ENCODE results near the gene TBC1D10A.

The TBC1D10A gene

GRCh38 chr22:30297276-30297990 is 29.3 kb downstream of the TBC1D10A start:
- DNase-seq, result no peak

GRCh38 chr22:30296833-30297232 is 29.9 kb downstream of the TBC1D10A start:
- peak; percentile 37 for DNase-seq

- no peak for DNase-seq
Measured at GRCh38 chr22:30296324-30296723, 30.4 kb downstream of the TBC1D10A start.

GRCh38 chr22:30295576-30295975 is 31.2 kb downstream of the TBC1D10A start:
- no peak for DNase-seq

- DNase-seq, result no peak
Measured at GRCh38 chr22:30294830-30295229, 31.9 kb downstream of the TBC1D10A start.

GRCh38 chr22:30294066-30294465 is 32.7 kb downstream of the TBC1D10A start:
- DNase-seq, result peak; percentile 21

- DNase-seq, result no peak
Measured at GRCh38 chr22:30293026-30293425, 33.7 kb downstream of the TBC1D10A start.

GRCh38 chr22:30292069-30292970 is 34.4 kb downstream of the TBC1D10A start:
- no peak for DNase-seq

- DNase-seq, result peak; percentile 60
Measured at GRCh38 chr22:30291058-30291892, 35.5 kb downstream of the TBC1D10A start.

- DNase-seq, result peak; percentile 60
Measured at GRCh38 chr22:30290342-30291057, 36.2 kb downstream of the TBC1D10A start.

- DNase-seq, result no peak
Measured at GRCh38 chr22:30289980-30290313, 36.8 kb downstream of the TBC1D10A start.

- peak; percentile 99 for DNase-seq
Measured at GRCh38 chr22:30289141-30289979, 37.4 kb downstream of the TBC1D10A start, which contains the start of gene CASTOR1. CASTOR1 (minus strand) TSS chr22:30289505; CDS start chr22:30289497, 8 bp downstream.

GRCh38 chr22:30288419-30289140 is 38.2 kb downstream of the TBC1D10A start:
- no peak for DNase-seq

- DNase-seq, result peak; percentile 79
Measured at GRCh38 chr22:30287648-30288418, 38.9 kb downstream of the TBC1D10A start.

- DNase-seq, result peak; percentile 61
Measured at GRCh38 chr22:30286813-30287647, 39.7 kb downstream of the TBC1D10A start.

GRCh38 chr22:30286331-30286730 is 40.4 kb downstream of the TBC1D10A start:
- DNase-seq, result no peak

GRCh38 chr22:30285846-30286200 is 40.9 kb downstream of the TBC1D10A start:
- no peak for DNase-seq

- DNase-seq, result no peak
Measured at GRCh38 chr22:30285176-30285845, 41.4 kb downstream of the TBC1D10A start.

Data from NCI-H69 (cell line).